Osteocyte (in vitro differentiated cells): ENCODE measurements around the gene CRTAC1. TPM values are rescaled to one million over a fixed set of nuclear protein-coding genes. Genes with fewer than 3 reads are reported as not detected.

ENCODE experiments used
- DNase-seq: peaks from one replicate; pipeline ENCODE4 v3.0.0; 2021; ENCODE audit warnings: mixed read lengths; ENCODE audit not compliant: unreplicated experiment; ENCODE audit errors: extremely low spot score
- H3K27ac Mint-ChIP-seq: one replicate; pipeline ENCODE4 v1.8.0; 2021; ENCODE audit warnings: mild to moderate bottlenecking, mixed read lengths; ENCODE audit not compliant: unreplicated experiment
- H3K27me3 Mint-ChIP-seq: one replicate; pipeline ENCODE4 v1.8.0; 2021; ENCODE audit warnings: mixed read lengths; ENCODE audit not compliant: unreplicated experiment
- H3K36me3 Mint-ChIP-seq: one replicate; pipeline ENCODE4 v1.8.0; 2021; ENCODE audit warnings: mixed read lengths; ENCODE audit not compliant: unreplicated experiment
- H3K4me1 Mint-ChIP-seq: one replicate; pipeline ENCODE4 v1.8.0; 2021; ENCODE audit warnings: mixed read lengths; ENCODE audit not compliant: unreplicated experiment
- H3K4me3 Mint-ChIP-seq: one replicate; pipeline ENCODE4 v1.8.0; 2021; ENCODE audit warnings: mild to moderate bottlenecking, moderate library complexity, mixed read lengths; ENCODE audit not compliant: unreplicated experiment
- H3K9me3 Mint-ChIP-seq: one replicate; pipeline ENCODE4 v1.8.0; 2021; ENCODE audit warnings: mixed read lengths; ENCODE audit not compliant: unreplicated experiment
- total RNA-seq: library from RNA; stranded (reverse); gene quantifications from 2 replicates; pipeline ENCODE4 v1.2.1, GENCODE V29; 2021
- TF ChIP-seq, protein P1 (sequence below): fragments of 200-600 bp; sonication (generic); IDR thresholded peaks from 2 replicates; pipeline ENCODE4 v1.5.0; 2021; ENCODE audit warnings: antibody characterized with exemption, mild to moderate bottlenecking, moderate library complexity

CRTAC1 gene
- total RNA-seq, 1 donor from 2014 or later = 0.16 TPM

- TF ChIP-seq, protein P1, sequence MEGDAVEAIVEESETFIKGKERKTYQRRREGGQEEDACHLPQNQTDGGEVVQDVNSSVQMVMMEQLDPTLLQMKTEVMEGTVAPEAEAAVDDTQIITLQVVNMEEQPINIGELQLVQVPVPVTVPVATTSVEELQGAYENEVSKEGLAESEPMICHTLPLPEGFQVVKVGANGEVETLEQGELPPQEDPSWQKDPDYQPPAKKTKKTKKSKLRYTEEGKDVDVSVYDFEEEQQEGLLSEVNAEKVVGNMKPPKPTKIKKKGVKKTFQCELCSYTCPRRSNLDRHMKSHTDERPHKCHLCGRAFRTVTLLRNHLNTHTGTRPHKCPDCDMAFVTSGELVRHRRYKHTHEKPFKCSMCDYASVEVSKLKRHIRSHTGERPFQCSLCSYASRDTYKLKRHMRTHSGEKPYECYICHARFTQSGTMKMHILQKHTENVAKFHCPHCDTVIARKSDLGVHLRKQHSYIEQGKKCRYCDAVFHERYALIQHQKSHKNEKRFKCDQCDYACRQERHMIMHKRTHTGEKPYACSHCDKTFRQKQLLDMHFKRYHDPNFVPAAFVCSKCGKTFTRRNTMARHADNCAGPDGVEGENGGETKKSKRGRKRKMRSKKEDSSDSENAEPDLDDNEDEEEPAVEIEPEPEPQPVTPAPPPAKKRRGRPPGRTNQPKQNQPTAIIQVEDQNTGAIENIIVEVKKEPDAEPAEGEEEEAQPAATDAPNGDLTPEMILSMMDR = no peak
- Mint-ChIP-seq H3K4me1 (no peaks in the 10 kb centered on the region), H3K9me3 (no peaks in the 10 kb centered on the region), H3K27me3 (peaks cover 47% of the 10 kb centered on the region), H3K4me3 (no peak overlapping the region), H3K36me3 (no peaks in the 10 kb centered on the region), H3K27ac (no peak overlapping the region)
- DNase-seq = no peak
Observed at GRCh38 chr10:97922022-97922758, 108.2 kb downstream of the CRTAC1 start.

DNA sequence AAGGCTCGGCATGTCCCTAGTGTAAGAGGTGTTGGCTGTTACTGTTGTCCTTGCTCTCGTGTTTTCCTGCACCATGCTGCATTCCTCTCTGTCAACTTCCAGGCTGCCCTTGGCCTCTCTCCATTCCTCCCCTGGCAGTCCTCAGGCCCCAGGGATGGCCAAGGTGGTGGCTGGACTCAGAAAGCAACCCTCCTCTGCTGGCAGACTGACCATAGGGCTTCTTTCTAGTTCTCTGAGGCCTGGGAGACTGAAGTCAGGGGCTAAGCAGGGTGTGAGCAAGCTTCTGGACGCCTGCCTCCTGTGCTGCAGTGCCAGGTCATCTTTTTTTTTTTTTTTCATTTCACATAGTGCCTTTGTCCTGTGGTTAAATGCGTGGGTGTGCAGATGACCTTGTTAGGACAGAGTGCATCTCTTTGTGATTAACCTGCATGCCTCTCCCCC lies 108.8 kb downstream of the CRTAC1 start:
- Mint-ChIP-seq H3K27ac (no peak overlapping the region), H3K9me3 (no peaks in the 10 kb centered on the region), H3K36me3 (no peaks in the 10 kb centered on the region), H3K4me3 (no peak overlapping the region), H3K27me3 (peaks cover 49% of the 10 kb centered on the region), H3K4me1 (no peaks in the 10 kb centered on the region)
- no peak for DNase-seq
- TF ChIP-seq, protein P1 = no peak

- H3K27me3 Mint-ChIP-seq = peaks cover 56% of the 10 kb centered on the region
- H3K27ac Mint-ChIP-seq = no peak overlapping the region
- DNase-seq = no peak
- no peak overlapping the region for H3K4me3 Mint-ChIP-seq
- no peaks in the 10 kb centered on the region for H3K4me1 Mint-ChIP-seq
- H3K9me3 Mint-ChIP-seq = no peaks in the 10 kb centered on the region
- no peaks in the 10 kb centered on the region for H3K36me3 Mint-ChIP-seq
- TF ChIP-seq, protein P1 = no peak
Observed at GRCh38 chr10:97920865-97921264, 109.6 kb downstream of the CRTAC1 start.

- H3K4me3 Mint-ChIP-seq = no peak overlapping the region
- no peaks in the 10 kb centered on the region for H3K9me3 Mint-ChIP-seq
- no peak overlapping the region for H3K27ac Mint-ChIP-seq
- DNase-seq = no peak
- no peaks in the 10 kb centered on the region for H3K36me3 Mint-ChIP-seq
- peaks cover 5% of the 10 kb centered on the region for H3K4me1 Mint-ChIP-seq
- H3K27me3 Mint-ChIP-seq = peaks cover 54% of the 10 kb centered on the region
- TF ChIP-seq, protein P1 = no peak
Observed at GRCh38 chr10:97919012-97919411, 111.4 kb downstream of the CRTAC1 start.

DNA sequence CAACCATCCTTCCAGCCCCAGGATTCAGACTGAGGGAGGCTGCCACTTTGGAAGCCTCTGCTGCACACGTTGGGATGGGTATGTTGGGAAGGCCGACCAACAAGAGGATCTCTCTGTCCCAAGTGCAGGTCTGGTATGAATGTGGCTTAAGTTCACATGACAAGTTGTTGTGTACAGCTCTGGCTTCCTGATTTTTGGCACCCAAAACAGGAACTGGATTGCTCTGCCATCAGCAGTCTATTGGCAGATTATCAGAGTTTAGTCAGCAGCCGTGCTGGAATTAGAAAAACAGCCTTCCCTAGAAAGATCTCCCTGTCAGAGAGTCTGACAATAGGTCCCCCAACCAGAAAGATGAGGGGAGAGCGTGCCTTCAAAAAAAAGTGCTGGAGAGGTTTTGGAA lies 113.8 kb downstream of the CRTAC1 start:
- no peak overlapping the region for H3K4me3 Mint-ChIP-seq
- H3K36me3 Mint-ChIP-seq = no peaks in the 10 kb centered on the region
- H3K4me1 Mint-ChIP-seq = peaks cover 5% of the 10 kb centered on the region
- H3K27ac Mint-ChIP-seq = no peak overlapping the region
- DNase-seq = no peak
- H3K9me3 Mint-ChIP-seq = no peaks in the 10 kb centered on the region
- TF ChIP-seq, protein P1 = no peak
- peaks cover 59% of the 10 kb centered on the region for H3K27me3 Mint-ChIP-seq
